Fibroblast of lung (primary cell): ENCODE data around the gene SENP3. TPM values are rescaled to one million over a fixed set of nuclear protein-coding genes. Genes with fewer than 3 reads are reported as not detected.

Source experiments
- DNase-seq, 2 donors: peaks; one replicate each; pipeline versions ENCODE4 v3.0.0 to v3.0.0-alpha.2; 2010; ENCODE audit warnings: low read depth in 2 of 2
- H2AFZ ChIP-seq: 2 replicates; pipeline ENCODE4 v1.5.1; 2012; ENCODE audit warnings: low read length, control low read depth, inconsistent platforms
- H3K27ac ChIP-seq: 2 replicates; pipeline ENCODE4 v1.5.1; 2011; ENCODE audit warnings: low read length, control low read depth; ENCODE audit not compliant: insufficient read depth
- H3K27me3 ChIP-seq: 2 replicates; pipeline ENCODE4 v1.5.1; 2011; ENCODE audit warnings: mild to moderate bottlenecking, low read length; ENCODE audit not compliant: control insufficient read depth, insufficient read depth
- H3K36me3 ChIP-seq: 2 replicates; pipeline ENCODE4 v1.5.1; 2011; ENCODE audit warnings: low read length; ENCODE audit not compliant: control insufficient read depth, insufficient read depth
- H3K4me1 ChIP-seq: 2 replicates; pipeline ENCODE4 v1.5.1; 2011; ENCODE audit warnings: low read length; ENCODE audit not compliant: control insufficient read depth, insufficient read depth; ENCODE audit errors: extremely low read depth
- H3K4me2 ChIP-seq: 2 replicates; pipeline ENCODE4 v1.5.1; 2011; ENCODE audit warnings: low read length, control low read depth; ENCODE audit not compliant: insufficient read depth; ENCODE audit errors: extremely low read depth
- H3K4me3 ChIP-seq, 4 experiments: fragments of 200-600 bp in 1 of 4; sonication (generic) in 1 of 4; replicated peaks in 1 of 4; 2 replicates each; pipeline ENCODE4 v1.5.1; 2011 to 2016; ENCODE audit warnings: low read length in 4 of 4, low read depth in 3 of 4, mild to moderate bottlenecking in 3 of 4, control low read depth in 2 of 4, inconsistent platforms in 1 of 4, mixed read lengths in 1 of 4; ENCODE audit not compliant: insufficient read depth in 1 of 4; ENCODE audit errors: control extremely low read depth in 1 of 4
- H3K79me2 ChIP-seq: 2 replicates; pipeline ENCODE4 v1.5.1; 2012; ENCODE audit warnings: mild to moderate bottlenecking, low read length, inconsistent platforms; ENCODE audit not compliant: control insufficient read depth, insufficient read depth
- H3K9ac ChIP-seq: 2 replicates; pipeline ENCODE4 v1.5.1; 2011; ENCODE audit warnings: mild to moderate bottlenecking, low read length, control low read depth; ENCODE audit not compliant: insufficient read depth
- H3K9me3 ChIP-seq: 2 replicates; pipeline ENCODE4 v1.5.1; 2012; ENCODE audit warnings: low read depth, low read length; ENCODE audit not compliant: control insufficient read depth, insufficient read depth
- H4K20me1 ChIP-seq: 2 replicates; pipeline ENCODE4 v1.5.1; 2011; ENCODE audit warnings: low read length; ENCODE audit not compliant: control insufficient read depth, insufficient read depth; ENCODE audit errors: extremely low read depth
- CTCF ChIP-seq, 2 donors: IDR thresholded peaks in 1 of 2; conservative IDR thresholded peaks in 1 of 2; 1 replicate in 1 of 2; 2 replicates in 1 of 2; pipeline ENCODE4 v1.5.1; 2011 to 2012; ENCODE audit warnings: low read length in 2 of 2, control low read depth in 1 of 2, inconsistent platforms in 1 of 2, low read depth in 1 of 2, mild to moderate bottlenecking in 1 of 2
- EZH2 ChIP-seq: IDR thresholded peaks from 2 replicates; pipeline ENCODE4 v1.5.1; 2012; ENCODE audit warnings: low read length, control low read depth, mild to moderate bottlenecking; ENCODE audit errors: missing control alignments
- polyA plus RNA-seq, 2 donors: library from polyadenylated mRNA; depleted of rRNA in 1 of 2; stranded (reverse) in 1 of 2; unstranded in 1 of 2; fragments of >200 nt; gene quantifications; 2 replicates each; pipeline ENCODE4 v1.2.1, GENCODE V29; 2011 to 2012; ENCODE audit warnings: missing spikeins in 1 of 2
- total RNA-seq: library from RNA; depleted of rRNA; stranded (reverse); fragments of >200 nt; gene quantifications from 2 replicates; pipeline ENCODE4 v1.2.1, GENCODE V29; 2014

SENP3 gene
- total and polyA plus RNA-seq, 2 donors (not counting 1 experiment from before 2014, with no cell fraction given) = 66.2 to 67.6 TPM

- Histone ChIP-seq H2AFZ (no peak overlapping the region), H3K4me1 (peaks cover 46% of the 10 kb centered on the region)
Observed at GRCh38 chr17:7582396-7583252, 20.9 kb downstream of the SENP3 start.

GRCh38 chr17:7583253-7584109 lies 21.8 kb downstream of the SENP3 start, which contains the start of gene MPDU1:
Gene MPDU1 (plus strand): TSS chr17:7583852. CDS start chr17:7583863, 11 bp downstream.
- Histone ChIP-seq H3K9me3 (no peaks in the 10 kb centered on the region), H3K4me2 (peak within 1 kb of the TSS; percentile 81), H3K27ac (peak within 1 kb of the TSS; percentile 98), H3K9ac (peak within 1 kb of the TSS; percentile 98), H3K79me2 (peaks cover 45% of the 10 kb centered on the region), H3K36me3 (peaks cover 15% of the 10 kb centered on the region), H3K27me3 (no peaks in the 10 kb centered on the region), H2AFZ (peak within 1 kb of the TSS; percentile 97), H3K4me1 (peaks cover 50% of the 10 kb centered on the region), H4K20me1 (no peaks in the 10 kb centered on the region), H3K4me3 (peak within 1 kb of the TSS; percentile 73 to 88 (median 80))
- peak; percentile 97 to 98 for DNase-seq
- no peak for TF ChIP-seq EZH2
- TF ChIP-seq CTCF (conservative IDR thresholded peaks at IDR 0.05 in 1 of 2, IDR thresholded peaks at IDR 0.05 in 1 of 2; ENCODE audit: low read depth in 1 of 2, low read length in 2 of 2) = no peak

More at GRCh38 chr17:7582396-7583252, 20.9 kb downstream of the SENP3 start:
- no peak for DNase-seq
- Histone ChIP-seq H3K36me3 (peaks cover 21% of the 10 kb centered on the region), H3K27me3 (no peaks in the 10 kb centered on the region), H3K9ac (peak overlapping the region; percentile 58), H3K9me3 (no peaks in the 10 kb centered on the region), H3K27ac (peak overlapping the region; percentile 98), H3K4me2 (peak overlapping the region; percentile 5), H3K79me2 (peaks cover 49% of the 10 kb centered on the region), H4K20me1 (no peaks in the 10 kb centered on the region), H3K4me3 (peak overlapping the region in 1 of 4 experiments; percentile 78)
- TF ChIP-seq EZH2 (no peak), CTCF (conservative IDR thresholded peaks at IDR 0.05 in 1 of 2, IDR thresholded peaks at IDR 0.05 in 1 of 2; ENCODE audit: low read depth in 1 of 2, low read length in 2 of 2) (no peak)
